ENCODE data around the gene AMMECR1. TPM values are rescaled to one million over a fixed set of nuclear protein-coding genes. Genes with fewer than 3 reads are reported as not detected.

AMMECR1 gene
- total RNA-seq, 1 donor from 2014 or later: 12.0 TPM

DNA sequence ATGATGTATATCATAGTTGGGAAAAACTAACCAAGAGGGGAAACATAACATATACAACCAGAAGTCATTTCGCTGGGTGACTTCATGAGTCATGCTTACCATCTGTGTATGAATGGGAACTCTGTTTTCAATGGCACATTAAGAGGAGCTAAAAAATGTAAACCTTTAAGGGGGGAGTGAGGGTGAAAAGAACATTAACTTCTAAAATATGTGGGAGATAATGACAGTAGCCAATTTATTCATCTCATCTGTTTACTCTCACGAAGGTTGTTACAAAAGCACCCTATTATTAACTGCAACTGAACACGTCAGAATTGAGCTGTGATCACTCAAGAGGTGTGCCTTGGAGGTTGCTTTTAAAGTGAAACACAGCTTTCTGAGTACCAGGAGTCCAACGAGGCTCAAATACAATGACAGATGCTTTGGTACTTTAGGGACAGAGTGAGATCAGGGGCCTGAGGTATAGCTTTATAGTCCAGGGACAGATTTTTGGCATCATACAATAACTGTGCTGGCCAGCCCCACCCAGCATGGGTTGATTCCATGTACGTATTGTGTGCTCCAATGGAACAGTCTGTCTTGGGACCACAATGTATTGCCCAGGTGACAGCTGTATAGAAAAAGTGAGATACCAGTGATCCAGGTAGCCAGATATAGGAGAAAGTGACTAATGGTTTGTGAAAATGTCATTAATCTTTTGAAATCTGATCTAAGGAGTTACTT, 107.3 kb downstream of the AMMECR1 start:
- DNase-seq: peak; percentile 34

DNA sequence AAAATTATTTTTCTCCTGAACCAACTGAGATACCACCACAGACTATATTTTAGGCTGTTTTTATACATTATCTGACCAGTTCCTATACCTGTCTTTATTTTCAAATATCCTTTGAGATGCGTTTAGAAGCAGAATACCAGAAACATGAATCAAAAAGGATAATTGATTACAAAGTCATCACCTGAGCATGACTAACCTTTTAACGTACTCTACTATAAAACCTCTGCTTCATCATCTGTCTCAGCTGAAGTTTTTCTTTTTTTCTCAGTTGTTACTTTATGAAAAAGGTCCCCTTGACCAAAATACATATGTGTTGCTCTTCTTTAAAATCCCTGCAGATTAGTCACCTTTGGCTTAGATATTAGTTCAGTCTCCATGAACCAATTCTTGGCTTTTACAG, 109.8 kb downstream of the AMMECR1 start:
- DNase-seq: no peak

DNA sequence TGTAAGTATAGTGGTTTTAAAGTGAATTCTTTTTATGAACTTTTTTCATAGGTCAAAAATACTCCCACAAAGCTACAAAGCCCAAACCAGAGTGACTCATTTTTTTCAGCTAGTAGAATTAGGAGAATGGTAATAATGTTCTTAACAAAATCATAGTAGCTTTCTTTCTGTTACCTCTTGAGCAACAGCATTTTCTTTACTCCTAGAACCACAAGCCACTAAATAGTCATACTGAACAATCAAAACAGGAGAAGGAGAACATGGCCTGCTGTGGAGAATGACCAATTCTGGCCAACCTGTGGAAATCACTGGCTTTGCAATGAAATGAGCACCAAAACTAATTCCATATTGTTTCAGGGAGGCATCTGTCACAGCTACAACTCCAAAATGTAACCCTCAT, 112.9 kb downstream of the AMMECR1 start:
- DNase-seq: no peak

DNA sequence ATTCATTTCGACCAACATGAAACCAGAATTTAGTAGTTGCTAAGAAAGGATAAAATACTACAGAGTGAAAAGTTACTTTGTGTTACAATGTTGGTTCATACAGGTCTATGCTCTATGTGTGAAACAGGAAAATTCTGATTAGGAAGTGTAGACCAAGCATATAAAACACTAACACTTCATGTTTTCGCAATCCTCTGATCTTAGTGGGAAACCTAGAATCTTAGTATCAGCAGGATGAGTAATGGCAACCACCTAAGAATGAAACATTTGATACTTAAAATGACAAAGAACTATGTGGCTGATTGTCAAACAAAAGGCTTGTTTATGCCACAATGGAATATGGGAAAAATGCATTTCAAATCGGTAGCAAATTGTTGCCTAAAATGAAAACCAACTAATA, 116.1 kb downstream of the AMMECR1 start:
- no peak for DNase-seq

DNA sequence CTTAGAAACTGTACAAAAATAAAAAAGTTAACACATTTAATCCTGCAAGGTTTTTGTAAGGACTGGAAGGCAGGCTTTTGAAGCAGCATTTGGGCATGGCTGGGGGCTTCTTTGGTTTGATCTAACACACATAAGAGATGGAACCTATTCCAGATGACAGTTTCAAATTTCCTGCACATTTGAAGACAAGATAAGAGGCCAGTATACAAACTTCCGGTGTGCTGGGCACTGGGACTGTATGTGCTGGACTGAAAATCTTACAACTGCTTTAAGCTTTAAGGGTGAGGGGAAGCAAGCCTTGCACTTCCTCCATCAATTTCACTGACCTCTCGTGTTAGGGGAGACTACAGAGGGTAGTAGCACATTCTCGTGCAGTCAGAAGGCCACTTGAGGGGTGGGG, 122.9 kb downstream of the AMMECR1 start:
- DNase-seq: no peak

DNA sequence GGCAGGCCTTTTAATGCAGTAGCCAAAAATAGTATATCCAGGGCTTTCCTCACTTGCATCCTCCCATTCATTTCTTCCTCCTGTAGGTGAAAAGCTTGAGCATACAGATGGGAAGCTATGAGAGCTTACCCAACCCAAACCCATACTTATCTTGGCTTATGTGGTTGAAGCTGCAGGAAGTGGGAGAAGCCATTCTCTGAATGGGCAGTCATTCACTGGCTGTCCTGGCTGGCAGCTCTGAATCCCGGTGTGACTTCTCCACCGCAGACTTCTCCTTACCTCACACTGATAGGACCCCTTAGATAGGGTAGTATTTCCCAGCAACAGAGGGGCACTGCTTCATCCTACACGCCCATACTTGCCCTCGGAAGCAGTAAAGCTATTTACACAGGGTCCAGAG, 125.4 kb downstream of the AMMECR1 start:
- no peak for DNase-seq

DNA sequence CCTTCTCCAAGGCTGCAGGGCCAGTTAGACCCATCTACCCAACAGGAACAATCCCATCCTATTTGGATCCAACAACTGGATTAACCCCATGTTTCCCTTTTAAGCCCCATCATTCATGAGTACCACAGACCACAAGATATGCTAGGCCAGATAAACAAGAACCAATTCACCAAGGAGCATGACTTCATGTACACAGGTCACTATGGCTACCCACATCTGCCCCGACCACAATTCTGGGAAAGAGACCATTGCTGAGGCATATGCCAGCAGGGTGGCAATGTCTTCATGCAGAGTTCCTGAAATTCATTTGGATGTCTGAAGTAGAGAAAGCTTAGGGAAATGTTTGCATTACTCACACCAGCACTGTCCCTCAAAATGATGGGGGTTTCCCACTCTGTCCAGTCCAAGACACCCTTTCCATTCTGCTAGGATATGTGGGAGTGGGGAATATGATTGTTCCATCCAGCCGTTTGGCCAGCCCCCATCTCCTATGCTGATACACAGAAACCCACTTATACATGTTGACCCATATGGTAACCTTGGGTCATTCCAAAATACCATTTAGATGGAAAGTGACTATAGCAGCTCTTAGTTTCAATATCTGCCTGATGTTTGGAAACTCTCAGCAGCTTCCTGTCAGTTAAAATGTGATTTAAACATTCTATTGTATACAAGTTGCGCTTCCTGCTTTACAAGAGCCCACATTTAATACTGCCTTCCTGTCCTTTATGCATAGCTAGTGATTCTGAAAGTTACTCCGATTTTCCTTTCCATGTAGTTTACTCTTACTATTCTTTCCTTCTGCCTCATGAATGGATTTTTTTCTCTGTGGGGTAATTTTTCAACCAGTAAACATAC, 129.0 kb downstream of the AMMECR1 start:
- DNase-seq: no peak

DNA sequence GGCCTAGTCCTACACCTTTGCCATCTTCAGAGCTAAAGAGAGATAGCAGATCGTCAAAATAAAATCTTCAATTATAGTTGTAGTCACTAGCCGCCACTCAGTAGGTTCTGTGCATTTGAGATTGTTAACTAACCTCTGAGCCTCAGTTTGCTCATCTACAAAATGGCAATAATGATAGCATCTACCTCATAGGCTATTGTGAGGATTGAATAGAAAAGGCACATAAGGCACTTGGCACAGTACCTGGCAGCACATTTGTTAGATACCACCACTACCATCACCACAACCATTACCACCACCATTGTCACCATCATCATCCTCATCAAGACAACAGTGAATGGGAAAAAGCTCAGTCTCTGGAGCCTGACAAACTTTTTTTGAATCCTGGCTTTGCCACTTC, 134.6 kb downstream of the AMMECR1 start:
- no peak for DNase-seq

DNA sequence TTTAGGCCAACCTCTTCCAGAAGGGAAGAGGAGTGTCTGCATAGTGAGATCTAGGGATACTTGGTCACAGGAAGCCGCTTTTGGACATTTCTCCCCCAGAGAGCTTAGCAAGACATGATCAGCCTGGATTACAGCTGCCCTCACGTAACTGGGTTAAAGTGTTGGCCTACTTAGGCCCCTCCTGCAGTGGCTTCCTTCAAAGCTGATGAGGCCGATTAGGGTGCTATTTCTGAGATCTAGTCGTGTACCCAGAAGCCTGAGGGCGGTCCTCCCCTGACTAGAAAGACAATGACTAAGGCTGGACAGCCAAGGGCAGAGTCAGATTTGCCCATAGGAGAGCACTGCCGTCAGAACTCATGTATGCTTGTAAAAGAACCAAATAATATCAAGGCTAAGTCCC, 135.0 kb downstream of the AMMECR1 start:
- no peak for DNase-seq

DNA sequence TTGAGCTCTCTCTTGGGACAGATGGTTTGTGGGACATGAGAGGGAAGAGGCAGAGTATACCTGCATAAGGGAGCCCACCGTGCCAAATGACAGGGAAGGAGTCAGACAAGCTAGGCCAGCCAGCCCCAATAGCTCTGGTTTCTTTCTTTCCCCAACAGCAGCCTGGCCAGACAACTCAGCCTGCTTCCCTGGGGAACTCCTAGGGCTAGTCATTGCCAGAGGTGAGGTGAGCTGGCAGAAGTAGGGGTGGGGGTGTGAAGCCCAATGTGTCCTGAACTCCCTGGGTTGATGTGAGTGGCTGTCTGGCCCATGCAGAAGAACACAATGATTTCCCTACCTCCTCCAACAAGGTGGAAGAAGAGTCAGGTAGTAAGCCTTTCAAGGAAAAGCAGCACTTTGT, 135.5 kb downstream of the AMMECR1 start:
- DNase-seq: no peak

DNA sequence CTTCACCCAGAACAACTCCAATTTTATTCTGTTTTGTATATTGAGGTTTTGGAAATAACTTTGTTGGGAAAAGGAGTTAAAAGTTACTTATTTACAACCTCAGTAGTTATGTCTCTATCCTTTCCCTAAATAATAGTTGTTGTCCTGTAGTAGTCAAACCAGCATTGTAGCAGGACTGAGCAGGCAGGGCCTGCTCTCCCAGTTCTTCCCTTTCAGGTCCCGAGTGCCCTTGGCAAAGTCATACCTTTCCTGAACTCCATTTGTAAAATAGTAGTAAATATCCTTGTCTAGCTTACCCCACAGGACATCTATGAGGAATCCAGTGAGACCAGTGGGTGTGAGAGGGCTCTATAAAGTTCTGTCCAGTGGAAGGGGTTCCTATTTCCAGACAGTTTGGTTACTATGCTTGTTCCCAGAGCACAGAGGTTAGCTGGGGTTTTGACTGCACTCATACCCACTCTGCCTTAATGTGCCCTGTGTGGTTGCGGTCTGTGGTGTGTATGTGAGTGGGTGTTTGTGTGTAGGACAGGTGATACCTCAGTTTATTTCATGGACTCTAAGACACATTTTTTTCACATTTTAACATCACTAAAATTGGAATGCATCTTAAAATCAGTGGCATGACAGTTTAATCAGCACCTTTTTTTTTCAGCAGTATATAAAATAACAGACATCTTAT, 136.3 kb downstream of the AMMECR1 start:
- DNase-seq: no peak

DNA sequence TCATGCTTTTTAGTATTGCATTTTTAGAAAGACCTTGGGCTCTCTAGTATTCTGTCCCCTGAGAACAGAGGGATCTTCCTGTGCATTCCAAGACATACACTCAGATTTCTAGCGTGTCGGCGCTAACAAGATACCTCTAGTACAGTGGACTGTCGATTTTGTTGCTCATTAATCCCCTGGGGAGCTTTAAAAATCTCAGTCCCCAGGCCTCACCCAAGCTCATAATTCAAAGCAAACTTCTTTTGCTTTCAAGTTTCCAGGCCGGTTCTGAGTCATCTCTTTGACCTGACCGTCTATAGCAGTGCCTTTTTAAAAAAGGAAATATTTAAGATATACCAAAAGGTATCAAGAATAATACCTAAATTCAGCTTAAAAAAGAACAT, 137.0 kb downstream of the AMMECR1 start:
- no peak for DNase-seq

DNA sequence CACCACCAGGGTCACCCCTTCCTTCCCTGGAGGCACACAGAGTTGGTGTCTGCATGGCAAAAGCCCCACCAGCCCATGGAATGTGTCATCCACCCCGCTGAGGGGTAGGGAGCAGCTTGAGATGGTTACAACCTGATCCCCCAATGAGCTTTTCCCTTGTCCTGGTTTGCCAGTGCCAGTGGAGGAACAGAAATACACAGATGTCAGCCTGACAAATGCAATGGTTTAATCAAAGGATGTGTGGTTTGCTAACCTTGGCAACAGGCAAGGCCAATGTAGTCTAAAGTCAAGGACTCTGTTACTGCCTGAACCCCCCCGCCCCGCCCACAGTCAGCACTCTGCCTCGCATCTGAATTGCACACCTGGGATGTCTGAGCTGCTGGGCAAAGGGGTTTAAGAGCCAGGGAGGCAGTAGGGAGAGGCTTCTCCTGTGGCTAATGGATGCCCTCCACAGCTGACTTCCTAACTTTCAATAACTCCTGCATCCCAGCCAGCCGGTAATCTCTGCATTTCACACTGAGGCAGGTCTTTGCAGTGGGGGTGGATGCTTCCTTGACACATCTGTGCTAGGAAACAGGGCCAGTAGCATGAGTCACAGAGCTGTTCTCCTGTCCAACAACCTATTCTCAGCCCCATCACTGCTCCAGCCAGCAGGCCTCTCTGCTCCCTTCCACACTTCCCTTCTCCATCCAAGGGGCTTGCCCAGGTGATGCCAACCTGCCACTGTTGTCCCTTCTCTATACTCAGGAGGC, 137.5 kb downstream of the AMMECR1 start:
- DNase-seq: no peak

DNA sequence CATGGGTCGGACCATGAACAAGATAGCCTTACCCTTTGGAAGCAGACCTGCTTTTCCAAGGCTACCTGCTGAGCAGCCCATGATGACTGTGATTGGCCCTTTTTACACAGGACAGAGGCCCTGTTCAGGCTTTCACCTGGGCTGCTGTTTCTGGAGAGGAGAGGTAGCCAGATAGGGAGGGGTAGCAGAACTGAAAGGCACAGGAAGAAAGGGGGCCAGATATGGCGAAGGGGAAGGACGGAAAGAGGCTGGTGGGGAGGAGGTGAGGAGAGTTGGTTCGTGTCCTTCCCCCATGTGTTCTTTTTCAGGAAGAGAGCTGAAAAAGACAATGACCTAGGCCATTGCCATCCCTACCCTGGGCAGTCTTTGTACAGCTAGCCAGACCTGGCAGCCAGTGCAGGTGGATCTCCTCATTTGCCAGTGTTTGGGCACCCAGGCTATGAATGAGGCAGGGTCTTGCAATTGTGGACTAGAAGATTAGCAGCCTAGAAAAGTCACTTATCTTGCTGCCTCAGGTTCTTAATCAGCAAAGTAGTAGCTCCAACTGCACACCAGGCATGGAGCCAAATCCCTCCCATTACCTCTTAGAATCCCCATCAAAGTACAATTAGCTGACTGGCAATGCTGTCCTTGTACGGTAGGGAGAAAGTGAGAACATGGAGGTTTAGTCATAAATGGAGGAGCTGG, 139.6 kb downstream of the AMMECR1 start:
- no peak for DNase-seq

DNA sequence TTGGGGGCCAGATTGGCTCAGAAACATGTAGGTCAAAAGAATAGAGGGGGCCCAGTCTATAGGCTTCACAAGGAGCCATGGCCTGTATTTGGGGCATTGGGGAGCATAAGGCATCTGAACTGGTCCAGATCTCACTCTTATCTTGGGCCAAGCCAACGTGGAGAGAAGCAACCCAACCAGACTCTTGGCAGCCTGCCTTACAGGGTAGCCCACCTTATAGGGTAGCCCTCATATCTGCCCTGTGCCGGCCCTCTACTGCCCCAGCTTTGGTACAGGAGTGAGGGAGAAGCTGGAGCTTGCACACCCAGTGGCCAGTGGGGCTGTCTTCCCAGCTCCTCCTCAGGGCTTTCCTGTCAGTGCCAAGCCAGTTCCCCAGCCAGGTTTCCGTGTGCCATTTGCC, 142.2 kb downstream of the AMMECR1 start:
- DNase-seq: no peak

DNA sequence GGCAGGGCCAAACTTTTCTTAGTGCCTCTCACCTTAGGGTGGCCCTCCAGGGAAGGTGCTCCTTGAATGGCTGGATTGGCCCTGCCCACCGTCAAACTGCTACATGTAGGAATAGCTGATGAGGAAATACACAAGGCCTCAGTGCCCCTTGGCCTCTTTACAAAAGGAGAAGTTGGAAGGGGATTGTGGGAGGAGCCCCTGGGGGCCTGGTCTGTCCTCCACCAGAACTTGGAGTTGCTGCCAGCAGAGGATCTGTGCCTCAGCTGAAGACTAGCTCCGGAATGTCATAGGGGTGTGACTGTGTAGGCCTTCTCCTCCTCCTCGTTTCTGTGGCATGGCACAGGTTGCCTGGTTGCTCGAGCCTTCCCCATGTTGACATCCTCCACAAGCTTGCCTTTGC, 142.7 kb downstream of the AMMECR1 start:
- no peak for DNase-seq

DNA sequence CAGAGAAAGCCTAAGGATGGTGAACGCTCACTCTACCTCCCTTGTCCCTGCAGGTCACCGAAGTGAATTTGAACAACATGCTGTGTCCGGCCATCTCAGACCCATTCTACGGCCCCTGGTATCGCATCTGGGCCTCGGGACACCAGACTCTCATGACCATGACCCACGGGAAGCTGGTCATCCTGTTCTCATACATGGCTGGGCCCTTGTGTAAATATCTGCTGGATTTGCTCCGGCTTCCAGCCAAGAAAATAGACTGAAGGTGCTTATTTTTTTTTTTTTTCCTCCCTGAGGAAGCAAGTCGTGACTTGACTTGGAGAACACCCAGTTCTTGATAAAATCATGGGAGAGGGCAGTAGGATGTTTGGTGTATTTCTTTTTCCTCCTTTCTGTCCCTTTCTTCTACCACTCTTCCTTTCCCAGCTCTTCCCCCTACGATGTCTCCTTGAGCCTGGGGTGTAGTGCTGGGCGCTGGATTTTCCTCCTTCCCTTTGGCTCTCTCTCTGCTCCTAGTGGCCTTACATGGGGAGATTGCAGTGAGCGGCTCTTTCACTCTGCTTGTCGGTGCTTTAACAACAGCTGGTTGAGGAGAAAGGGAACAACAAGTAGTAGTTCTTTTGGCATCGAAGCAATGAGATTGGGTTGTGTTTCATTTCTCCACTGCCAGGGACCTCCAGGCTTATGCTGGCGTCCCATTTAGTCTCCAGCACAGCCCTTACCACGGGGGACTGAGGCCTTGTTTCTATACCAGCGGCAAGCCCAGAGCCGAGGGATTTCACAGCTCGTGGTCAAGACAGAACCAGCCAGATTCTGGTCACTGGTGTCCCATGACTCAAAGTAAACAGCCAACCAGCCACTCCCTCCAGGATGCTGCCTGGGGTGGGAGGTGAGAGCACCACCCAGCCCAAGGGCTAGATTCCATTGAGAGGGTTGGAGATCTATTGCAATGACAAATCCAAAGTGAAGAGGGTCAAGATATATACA, 144.4 kb downstream of the AMMECR1 start:
- no peak for DNase-seq

DNA sequence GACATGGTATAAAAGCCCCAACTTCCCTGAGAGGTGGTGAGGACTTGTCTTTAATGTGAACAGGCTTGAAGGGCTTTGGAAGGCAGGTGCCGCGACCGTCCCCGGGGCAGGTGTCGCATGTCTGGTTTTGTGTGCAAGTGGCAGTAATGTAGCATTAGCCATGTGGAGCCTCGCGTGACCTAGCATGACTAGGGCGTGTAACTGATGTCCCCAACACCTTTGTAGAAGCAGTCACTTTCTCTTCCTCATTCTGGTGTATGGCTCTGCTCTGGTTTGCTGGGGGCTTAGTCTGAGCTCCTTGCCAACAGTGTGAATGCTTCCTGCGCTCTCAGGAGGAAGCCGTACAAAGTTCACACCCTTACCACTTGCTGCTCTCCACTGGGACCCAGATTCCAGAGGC, 145.7 kb downstream of the AMMECR1 start:
- no peak for DNase-seq

DNA sequence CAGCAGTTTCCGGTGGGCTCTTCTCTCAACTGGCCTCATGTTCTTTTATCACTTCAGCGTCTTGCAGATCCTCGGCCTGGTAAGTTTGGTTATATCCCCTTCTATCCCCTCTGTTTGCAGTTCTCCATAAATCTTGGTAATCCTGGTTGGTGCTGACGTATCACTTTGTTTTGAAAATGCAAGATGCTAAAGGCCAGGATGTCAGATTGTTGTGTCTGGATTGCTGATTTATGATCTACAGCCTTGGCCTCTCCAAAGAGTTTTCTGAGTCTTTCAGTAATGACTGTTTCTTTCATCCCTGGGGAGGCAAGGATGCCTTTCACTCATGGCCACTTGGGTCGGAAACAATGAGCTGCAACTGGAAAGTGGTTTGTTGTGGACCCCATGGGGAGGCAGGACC, 146.4 kb downstream of the AMMECR1 start:
- DNase-seq: no peak

DNA sequence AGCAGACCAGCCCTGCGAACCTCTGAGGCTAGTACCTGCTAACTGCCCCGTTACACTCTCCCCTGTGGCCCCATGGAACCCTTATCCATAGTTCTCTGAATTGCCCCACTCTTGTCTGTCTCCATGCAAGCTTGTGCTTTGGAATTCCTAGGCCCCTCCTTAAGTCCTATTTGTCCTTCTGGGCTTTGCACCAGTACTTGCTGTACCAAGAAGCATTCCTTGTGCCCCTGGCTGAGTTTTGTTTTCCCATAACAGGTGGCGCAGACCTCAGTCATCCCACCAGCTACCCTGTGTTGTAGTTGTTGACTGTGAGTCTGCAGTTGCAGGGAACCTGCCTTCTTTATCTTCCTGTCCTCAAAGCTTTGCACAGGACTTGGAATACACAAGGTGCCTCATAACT, 147.9 kb downstream of the AMMECR1 start:
- DNase-seq: no peak

DNA sequence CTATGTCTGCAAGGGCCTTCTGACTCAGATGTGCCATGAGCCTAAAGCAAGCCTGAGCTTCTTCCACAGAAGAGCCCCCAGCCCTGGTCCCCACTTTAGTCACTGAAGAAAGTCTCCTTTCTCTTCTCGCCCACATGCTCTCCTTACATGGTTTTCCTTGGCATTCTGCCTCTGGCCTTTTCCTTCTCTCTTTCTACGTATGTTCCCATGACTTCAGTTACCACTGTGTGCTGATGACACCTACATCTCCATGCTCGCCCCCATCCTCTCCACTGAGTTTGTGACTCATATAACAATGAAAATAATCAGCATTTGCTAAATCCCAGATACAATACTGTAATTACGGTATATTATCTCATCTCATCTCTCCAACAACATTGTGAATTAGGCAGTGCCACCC, 149.3 kb downstream of the AMMECR1 start:
- DNase-seq: no peak

All from skin of body (tissue), 2 donors.